ENCODE data around the gene USP47. TPM values are rescaled to one million over a fixed set of nuclear protein-coding genes. Genes with fewer than 3 reads are reported as not detected.

USP47 gene
- total RNA-seq, 1 experiment from 2014 or later = 30.8 TPM

DNA sequence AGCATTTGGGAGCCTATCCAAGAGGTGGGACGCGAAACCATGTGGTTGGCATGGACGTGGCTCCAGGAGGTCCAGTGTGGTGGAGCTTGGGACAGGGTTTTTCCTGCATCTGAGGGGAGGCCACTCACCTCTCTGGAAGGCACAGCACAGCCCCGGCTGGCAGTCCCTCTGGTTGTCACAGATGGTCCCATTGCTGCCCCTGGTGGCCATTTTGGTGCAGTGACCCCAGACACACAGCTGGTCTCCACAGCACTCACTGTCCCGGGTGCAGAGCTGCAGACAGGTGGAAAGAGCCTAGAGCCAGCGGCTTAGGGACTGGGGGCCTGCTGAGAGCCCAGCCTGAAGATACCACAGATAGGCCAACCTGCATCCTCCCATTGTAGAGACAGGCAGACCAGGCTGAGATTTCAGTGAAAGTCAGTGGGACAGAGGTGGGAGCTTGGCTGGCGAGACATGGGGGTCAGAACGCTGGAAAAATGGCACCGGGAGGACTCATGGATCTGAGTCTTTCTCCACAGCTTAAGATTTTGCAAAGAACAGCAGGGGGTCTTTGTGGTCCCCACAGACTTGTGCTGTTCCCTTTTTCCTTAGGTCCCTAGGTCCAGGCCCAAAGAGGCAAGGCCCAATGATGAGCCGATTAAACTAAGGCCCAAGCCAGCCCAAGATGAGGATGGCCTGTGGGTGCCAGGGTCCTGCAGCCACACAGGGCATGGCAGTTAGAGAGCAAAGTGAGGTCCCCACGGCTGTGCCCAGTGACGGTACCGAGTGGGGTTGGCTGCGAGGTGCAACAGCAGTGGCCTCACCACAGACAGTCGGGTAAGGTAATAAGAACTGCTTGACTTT, 125.3 kb downstream of the USP47 start:
- peak; percentile 57 for DNase-seq (ENCODE audit: low read depth)

DNA sequence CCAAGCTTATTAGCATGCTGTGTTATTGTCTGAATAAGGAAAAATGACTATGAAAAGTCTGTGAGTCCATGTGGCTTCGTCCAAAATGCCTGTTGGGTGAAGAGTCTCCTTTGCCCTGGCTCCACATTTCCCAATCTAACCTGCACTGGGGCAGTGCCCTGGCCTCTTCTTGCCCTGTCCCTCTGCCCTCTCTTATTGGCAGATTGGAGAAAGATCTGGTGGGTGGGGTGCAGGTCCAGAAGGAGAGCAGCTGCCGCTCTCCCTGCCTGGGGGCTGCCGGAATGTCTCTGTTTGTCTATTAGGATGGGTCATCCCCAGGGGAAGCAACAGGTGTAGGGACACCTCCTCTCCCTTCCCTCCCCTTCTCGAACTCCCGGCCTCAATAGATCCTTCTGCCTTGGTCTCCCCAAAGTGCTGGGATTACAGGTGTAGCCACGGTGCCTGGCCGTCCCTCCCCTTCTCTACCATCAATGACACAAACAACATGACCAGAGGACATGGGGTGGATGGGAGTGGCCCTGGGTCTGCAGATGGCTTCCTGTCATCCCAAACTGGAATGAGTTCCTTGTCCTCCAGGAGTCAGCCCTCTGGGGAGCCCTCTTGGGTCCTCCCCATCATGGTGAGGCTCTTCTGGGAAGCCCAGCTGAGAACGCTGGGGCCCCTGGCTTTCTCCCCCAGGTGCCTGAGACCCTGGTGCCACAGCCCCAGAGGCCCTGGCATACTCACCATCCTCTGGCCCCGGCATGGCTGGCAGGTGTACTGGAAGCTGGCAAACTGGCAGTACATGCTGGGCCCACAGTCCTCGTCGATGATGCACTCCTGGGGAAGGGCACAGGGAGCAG, 126.1 kb downstream of the USP47 start:
- DNase-seq (ENCODE audit: low read depth) = no peak

DNA sequence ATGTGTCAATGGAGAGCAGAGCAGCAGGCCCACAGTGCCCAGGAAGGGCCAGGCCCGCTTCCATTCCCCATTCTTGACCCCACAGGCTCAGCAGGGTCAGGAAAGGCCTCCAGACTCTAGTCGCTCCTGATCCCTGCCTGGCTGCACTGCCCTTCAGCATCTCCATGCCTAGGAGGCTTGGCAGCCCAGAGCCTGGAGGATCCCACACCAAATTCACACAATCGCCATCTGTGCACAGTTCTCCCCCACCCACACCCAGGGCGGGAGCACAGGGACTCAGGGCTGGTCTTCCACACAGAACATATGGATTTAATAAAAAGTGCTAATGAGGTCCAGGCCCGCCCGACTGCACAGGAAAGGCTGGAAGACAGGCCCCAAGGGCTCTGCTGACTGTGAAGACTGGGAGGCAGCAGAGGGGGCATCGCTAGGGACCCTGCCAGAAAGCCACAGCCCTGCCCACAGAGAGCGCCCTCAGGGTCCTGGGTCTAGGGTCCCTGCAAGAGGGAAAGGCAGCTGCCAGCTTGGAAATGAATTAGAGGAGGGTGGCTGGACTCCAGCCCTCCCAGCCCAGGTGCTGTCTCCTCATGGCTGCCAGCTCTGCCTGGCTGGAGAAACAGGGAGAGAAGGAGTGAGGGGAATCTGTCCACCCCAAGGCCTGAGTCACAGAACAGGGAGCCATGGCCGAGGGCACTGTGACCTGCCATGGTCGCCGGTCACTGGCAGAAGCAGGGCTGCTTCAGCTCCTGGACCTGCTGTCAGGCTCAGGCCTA, 126.9 kb downstream of the USP47 start:
- DNase-seq (ENCODE audit: low read depth) = no peak

DNA sequence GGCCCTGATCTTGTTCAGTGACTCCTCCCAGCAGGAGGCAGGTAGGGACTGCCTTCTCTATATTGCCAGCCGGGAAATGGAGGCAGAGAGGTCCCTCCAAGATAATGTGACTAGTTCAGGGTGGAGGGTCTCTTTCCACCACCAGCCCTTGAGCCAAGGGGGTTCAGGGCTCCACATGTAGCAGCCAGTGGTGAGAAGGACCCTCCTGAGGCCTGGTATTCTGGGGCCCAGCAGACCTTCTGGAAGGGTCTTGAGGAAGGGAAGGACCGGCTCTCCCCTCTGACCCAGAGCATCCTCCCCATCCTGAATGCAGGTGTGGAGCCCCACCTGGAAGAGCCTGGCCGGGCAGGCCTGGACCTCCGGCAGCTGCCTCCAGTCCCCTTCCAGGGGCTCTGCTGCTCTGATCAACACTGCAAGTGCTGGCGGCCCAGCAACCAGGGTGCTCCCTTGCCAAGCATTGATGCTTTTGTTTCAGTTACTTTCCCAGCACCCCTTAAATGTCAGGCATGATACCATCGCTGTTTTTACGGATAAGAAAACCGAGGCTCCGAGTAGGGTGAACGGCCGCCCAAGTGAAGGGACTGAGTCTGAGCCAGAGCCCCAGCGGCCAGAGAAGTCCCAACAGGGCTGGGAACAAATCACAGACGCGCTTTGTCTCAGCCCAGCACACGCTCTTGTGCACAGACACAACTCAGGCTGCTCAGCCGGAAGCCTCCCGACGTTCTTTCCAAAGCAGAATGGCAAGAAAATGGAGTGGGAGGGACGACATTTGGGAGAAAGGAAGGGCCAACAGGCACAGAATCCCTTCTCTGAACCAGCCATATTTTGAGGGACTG, 127.8 kb downstream of the USP47 start:
- DNase-seq (ENCODE audit: low read depth) = no peak

DNA sequence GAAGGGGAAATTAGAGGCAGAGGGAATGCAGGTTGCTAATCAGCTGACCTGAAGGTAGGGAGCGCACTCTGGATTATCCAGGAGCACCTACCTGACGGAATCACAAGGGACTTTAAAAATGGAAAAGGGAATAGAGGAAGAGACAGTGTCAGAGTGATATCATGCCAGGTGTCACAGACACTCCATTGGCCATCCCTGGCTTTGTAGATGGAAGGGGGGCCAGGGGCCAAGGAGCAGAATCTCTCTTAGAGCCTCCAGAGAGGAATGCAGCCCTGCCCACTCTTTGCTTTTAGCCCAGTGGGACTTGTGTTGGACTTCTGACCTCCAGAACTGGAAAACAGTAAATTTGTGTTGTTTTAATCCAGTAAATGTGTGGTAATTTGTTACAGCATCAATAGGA, 128.8 kb downstream of the USP47 start:
- no peak for DNase-seq (ENCODE audit: low read depth)

DNA sequence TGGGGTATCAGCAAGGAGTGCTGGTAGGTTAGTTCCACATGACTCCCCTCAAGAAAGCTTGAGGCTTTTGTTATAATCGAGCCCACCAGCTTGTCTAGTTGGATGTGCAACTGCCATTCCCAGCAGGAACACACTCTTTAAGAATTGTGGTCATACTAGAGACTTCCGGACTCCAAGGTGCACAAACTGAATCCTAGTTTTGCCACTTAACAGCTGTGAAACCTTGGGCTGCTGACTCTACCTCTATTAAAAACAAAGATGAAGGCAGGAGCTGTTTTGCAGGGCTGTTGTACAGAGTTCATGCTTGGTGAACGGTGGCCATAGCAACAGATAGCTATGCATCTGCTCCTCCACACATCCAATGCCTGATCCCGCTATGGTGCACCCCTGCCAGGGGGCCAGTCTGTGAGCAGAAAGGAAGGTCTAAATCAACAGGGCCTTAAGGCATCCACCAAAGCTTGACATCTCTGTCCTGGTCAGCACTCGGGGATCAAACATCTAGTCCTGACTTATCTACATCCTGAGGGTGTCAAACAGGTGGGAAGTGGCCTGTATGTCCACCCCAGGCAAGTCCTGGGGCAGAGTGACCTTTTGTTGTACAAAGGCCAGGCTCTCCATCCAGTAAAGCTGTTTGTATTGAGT, 130.3 kb downstream of the USP47 start:
- DNase-seq (ENCODE audit: low read depth) = no peak

DNA sequence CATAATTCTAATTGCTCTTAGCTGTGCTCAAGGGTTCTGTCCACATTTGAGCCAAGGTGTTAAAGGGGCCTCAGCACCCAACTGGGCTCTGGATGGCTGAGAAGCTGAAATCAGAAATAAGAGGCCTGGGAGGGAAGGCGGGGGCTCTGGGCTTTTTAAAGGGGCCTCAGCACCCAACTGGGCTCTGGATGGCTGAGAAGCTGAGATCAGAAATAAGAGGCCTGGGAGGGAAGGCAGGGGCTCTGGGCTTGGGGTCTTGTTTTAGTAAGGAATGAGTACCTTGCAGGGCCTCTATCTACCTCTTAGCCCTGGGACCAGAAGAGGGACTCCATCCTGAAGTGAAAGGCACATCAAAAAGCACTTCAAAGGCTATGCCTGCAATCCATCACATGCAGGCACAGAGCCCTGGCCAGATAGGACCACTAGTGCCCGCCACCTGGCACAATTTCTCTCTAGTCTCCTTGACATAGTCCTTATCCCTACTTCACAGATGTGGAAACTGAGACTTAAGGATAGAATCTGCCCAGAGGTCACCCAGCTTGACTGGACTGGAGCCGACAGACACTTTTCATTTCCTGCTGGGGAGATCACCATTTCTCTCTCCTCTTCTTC, 131.1 kb downstream of the USP47 start:
- DNase-seq (ENCODE audit: low read depth) = no peak

DNA sequence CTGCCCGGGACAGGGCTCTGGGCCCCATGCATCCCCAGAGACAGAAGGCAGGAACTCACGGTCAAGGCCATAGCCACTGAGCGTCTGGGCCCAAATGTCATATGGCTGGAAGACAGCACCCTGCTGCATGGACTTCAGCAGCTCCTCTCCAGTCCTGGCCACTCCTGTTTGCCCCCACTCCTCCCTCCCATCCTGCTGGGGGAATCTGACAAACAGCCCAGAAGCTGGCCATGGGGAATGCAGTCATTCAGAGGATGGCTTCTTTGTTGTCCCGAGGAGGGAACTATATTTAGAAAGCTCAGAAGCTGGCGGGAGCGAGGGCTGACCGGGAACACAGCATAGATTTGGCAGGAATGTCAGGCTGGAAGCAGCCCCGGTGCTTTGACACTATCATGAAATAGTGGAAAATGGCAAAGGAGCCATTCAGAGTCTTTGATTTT, 131.6 kb downstream of the USP47 start:
- DNase-seq (ENCODE audit: low read depth) = no peak

DNA sequence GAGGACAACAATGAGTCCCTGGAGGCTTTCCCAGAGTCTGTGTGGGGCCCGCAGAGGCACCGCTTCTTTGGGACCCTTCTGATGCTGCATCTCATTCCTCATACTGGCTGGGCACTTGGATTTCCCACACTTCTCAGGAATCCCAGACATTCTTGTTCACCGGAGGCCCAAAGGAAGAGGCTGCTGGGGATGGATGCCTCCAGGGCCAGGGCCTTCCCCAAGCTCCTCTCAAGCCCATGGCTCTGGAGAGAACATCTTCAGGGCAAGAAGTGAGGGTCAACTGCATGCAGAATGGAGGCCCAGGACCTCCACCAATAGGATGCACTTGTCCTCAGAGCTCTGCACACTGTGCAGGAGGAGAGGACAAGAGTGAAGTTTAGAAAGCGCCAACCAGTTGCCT, 132.1 kb downstream of the USP47 start:
- DNase-seq (ENCODE audit: low read depth) = no peak

DNA sequence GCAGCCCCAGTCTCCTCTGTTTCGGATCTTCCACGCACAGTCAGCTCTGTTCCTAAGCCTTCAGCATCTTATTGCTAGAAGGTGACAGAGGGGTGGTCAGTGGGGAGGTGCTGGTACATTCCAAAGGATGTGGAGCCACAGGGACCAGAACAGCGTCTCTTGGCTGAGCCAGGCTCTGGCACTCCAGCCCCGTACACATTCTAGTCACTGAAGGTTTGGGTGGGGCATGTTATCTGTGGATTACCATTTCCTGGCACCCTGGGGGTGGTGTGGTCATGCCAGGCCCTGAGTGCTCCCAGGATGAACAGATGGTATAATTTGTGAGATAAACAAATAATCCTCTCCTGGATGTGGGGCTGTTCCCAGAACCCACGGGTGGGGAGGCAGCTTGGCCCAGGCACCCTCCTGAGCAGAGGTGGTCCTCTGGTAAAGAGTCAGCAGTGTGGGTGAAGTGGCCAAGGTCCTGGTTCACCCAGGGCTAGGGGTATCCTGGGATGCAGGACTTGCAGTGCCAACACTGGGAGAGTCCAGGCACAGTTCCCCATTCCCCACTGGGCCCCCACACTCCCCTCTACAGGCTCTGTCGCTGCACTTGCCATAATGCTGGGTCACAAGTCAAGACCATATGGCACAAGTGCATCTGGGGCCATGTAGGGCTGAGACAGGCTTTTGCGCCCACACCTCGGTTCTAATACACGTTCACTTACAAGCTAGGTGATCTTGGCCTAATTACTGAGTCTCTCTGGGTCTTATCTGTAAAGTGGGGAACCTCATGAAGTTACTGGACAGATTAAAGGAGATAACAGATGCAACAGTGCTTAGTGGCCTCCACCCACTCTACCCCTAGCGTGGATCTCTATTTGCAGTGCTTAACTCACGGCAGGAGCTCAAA, 133.7 kb downstream of the USP47 start:
- peak; percentile 68 for DNase-seq (ENCODE audit: low read depth)

DNA sequence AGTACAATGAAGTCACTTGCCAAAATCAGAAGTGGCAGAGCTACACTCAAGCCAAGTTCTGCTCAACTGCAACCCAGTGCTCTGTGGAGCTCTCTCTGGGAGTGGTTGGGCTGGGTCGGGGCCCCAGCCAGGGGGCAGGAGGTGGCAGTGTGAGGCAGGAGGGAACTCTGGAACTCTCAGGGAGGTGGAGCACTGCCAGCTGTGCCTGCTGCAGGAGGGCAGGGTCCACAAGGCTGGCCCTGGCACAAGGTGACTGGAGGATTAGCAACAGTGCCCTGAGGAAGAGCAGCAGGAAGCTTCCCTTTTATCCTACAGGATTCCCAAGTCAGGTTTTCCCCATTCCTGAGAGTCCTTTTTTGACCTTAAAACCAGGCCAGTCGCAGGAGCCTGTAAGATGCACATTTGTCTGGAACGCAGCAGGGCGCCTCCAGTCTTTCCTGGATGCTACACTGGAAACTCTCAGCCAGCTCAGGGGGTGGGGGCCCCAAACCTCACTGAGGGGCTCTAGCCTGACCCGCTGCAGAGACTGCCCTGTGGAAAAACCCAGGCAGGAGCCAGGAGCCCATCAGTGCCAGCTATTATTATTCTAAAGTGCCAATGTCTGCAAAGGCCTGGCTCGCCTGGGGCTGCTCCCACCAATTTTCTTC, 134.8 kb downstream of the USP47 start:
- peak; percentile 69 for DNase-seq (ENCODE audit: low read depth)

DNA sequence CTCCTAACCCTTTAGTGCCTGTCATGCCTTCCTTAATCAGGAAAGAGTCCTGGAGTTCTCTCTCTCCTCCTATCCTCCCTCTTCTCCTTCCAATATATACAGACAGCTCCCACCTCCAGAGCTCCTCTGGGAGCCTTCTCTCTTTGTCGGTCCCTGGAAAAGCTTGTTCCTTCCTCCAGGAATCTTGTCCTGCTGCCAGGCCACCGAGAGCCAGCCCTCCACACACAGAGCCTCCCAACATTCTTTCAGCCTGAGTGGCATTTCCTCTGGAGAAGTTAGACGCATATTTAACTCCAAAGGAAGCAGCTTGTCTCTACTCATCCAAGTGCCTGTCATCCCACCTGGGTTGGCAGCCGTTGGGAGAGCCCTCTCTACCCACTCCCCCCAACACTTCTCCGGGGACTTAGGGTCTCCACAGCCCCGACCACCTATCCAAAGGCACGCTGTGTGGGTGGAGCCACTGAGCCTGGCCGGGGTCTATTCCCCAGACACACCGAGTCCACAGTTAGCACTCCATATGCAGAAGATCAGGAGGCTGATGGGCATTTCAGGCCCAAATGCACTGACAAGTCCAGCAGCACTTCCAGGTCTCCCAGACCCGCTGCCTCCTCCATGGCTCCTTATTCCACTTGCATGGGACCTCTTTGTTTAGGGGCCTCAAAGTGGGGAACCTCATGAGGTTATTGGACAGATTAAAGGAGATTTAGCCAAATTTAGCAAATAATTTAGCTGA, 135.6 kb downstream of the USP47 start:
- peak; percentile 98 for DNase-seq (ENCODE audit: low read depth)

DNA sequence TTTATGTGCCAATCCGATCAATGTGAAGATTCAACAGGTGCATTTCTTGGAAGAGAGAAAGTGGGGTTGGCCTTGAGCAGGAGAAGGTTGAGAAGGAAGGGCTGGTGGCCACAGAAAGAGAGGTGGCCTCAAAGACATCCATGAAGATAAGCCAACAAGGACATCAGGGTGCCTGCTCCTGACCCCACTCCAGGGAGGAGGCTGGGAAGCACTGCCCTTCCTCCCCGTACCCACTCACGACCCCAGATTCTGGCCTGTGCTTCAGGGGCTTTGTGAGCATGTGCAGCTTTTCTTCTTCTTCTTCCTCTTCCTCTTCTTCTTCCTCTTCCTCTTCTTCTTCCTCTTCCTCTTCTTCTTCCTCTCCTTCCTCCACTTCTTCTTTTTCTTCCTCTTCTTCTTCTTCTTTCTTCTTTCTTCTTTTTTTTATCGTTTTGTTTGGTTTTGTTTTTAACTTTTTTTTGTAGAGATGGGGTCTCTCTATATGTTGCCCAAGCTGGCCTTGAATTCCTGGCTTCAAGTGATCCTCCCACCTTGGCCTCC, 136.4 kb downstream of the USP47 start:
- DNase-seq (ENCODE audit: low read depth) = no peak

DNA sequence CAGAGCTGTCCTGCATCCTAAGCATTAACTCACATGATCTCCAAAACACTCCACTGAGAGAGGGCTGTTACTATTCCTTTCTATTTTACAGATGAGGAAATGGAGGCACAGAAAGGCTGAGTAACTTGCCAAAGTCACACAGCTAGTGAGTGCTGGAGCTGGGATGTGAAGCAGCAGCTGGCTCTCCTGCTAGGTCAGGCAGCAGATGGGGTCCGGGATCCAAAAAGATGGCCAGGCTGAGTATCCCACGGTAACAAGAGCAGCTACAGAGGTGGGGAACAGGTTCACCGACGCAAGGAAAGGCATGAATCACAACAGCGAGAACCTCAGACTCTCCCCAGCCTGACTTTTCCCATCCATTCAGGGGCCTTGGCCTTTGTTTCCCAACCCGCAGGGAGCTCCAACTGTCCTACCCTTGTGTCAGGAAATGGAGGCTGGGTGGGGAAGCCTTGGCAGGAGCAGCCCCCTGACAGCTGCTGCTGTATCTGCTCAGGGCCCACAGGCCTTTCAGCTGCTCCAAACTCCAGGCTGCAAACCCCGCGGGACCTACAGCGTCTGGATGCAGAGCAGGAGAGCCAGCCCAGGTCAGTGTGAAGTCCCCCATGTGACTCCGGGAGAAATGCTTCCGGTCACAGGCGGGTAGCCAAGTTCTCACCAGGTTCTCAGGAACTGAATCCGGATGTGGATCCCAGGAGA, 137.2 kb downstream of the USP47 start:
- peak; percentile 90 for DNase-seq (ENCODE audit: low read depth)

DNA sequence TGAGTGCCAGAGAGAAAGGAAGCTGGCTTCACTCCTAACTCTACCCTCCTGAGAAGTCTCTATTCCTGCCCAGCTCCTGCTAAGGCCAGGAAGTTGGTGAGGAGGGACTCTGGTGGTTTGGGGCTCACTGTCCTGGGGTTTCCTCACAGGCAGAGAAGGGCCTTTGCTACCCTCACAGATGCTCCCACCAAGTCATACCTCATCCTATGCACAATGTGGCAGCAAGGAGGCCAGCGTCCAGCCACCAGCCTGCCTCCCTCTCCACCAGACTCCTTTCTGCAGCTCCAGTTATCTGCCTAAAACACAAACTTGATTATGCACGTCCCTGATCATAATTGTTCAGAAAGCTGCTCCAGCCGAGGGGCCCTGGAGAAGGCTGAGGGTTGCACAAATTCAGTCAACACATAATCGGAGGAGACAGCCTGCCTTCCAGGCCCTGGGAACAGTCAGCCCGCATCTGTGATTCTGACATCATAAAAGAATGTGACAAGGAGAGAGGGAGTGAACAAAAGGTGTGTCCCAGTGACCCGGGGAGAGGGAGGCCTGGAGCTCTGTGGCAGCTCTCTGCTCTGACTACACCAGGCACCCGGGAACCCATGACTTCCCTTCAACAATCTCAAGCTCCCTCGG, 137.8 kb downstream of the USP47 start:
- peak; percentile 42 for DNase-seq (ENCODE audit: low read depth)

DNA sequence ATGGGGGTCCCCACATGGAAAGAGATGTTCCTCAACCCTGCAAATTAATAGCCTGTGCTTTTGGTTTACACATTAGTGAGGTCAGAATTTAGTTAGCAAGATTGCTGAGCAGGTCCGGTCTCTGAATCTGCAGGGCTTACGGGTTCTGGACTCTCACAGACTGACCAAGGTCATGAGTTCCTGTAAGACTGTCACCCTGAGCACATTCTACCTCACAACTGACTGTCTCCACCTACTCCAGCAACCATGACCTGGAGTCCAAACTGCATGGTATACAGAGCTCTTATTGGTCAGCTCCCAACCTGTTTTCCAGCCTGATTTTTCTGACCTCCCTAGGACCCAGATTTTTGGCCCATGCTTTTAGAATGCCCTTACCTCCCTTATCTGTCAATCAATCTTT, 138.4 kb downstream of the USP47 start:
- no peak for DNase-seq (ENCODE audit: low read depth)

Measured in HT1080 (cell line).